ENCODE results near the gene TMEM209.
A peak's percentile ranks its signal among the peaks of the same experiment; 100 is the strongest.
"Not testable (repeated sequence)": the region's sequence is repeated elsewhere in the genome, so short reads cannot be mapped to it uniquely, and the experiment has no call there.

The TMEM209 gene

DNA sequence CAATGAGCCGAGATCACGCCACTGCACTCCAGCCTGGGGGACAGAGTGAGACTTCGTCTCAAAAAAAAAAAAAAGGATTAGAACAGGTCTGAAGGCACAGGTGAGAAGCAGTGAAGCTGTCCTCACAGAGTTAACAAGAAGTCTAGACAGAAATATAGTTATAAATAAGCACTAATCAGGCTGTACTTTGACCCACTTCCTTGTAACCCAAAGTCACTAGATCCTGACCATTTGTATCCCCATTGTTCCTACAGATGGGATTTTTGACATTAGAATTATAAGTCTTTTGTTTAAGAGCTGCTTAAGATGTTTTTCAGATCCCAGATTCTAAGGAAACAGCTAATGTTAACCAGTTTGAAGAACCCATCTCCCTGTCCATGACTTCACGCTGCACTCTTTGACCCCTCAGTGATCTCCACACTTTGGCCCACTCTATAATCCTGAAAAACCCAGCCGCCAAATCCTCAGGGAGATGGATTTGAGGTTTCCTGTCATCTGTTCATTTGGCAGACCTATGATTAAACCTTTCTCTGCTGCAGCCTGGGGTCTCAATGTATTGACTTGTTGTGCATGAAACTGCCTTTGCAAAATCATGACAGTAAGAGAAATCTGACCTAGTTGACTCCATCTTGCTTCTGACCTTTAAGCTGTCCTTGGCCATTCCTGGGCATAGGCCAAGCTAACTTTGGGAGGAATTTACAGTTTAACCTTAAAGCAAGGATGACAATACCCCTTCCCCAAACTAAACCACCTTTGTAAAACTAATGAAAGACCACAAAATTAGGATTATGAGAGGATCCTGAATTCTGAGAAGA, 13.8 kb upstream of the TMEM209 start:
- no peak for DNase-seq (ENCODE audit: low read depth in 1 of 2, low spot score in 1 of 2)

DNA sequence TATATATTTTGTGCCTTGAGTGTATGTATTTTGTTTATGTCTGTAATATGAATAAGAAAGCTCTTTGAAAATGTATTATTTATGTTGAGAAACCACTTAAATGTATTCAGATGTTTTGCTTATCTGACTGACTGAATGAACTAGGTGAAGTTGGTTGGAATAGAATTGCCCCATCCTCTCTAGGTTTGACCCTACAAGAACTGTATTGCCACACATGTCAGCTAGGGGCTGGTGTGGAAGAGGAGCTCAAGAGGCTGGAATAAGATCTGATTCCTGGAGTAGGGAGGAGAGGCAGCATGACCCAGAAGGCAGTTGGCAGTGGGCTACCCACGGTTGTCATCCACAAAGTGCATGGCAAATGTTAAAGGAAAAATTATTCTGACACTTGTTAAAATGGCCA, 11.5 kb upstream of the TMEM209 start:
- DNase-seq (ENCODE audit: low read depth in 1 of 2, low spot score in 1 of 2), result no peak

GRCh38 chr7:130216025-130216424, 10.8 kb upstream of the TMEM209 start:
- DNase-seq (ENCODE audit: low read depth in 1 of 2, low spot score in 1 of 2), result no peak

- no peak for DNase-seq (ENCODE audit: low read depth in 1 of 2, low spot score in 1 of 2)
Measured at GRCh38 chr7:130213828-130214227, 8.6 kb upstream of the TMEM209 start.

DNA sequence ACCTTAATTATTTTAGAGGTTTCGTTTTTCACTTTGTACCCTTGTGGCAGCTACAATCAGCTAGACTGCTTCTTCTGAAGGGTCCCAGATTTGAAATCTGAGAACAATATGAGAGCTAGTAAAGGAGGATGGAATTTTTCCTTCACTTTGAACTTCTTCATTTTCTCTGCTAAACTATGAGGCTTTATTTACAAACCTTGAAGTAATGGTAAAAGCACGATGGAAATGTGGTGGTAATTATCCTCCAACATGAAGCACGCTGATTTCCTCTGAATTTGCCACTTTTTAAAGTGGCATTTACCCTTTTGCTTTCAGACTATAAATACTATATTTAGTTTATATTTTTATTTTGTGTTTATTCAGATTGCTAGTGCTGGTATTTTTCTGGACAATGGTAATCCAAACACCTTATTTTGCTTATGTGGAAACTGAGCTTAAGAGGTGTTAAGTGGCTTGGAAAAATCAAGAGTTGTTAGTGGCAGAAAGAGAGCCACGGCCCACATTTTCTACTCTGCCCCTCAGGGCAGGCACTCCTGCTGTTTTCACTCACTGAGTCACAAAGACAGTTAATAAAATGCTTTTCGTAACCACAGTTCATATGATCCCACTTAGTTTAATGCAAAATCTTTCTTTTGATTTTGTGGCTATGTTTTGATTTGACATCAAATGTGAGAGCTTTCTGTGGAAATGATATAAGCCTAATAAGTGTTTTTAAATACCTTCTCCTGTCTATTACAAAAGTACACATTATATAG, 5.2 kb upstream of the TMEM209 start:
- no peak for DNase-seq (ENCODE audit: low read depth in 1 of 2, low spot score in 1 of 2)

DNA sequence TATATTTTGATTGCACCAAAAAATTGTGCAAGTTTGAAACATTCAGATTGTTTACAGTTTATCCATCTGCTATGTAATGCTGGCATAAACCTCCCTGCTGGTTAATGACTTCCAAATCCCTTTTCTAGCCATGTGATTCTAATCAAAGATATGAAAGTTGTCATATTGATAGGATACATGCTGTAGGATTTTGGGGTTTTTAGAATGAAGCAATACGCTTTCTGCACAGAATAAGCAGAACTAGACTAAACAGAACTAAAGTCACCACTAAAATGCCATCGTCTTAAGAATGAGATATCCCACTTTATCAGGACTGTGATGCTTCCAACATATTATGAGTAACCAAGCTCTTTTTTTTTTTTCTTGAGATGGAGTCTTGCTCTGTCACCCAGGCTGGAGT, 3.3 kb upstream of the TMEM209 start:
- no peak for DNase-seq (ENCODE audit: low read depth in 1 of 2, low spot score in 1 of 2)

DNA sequence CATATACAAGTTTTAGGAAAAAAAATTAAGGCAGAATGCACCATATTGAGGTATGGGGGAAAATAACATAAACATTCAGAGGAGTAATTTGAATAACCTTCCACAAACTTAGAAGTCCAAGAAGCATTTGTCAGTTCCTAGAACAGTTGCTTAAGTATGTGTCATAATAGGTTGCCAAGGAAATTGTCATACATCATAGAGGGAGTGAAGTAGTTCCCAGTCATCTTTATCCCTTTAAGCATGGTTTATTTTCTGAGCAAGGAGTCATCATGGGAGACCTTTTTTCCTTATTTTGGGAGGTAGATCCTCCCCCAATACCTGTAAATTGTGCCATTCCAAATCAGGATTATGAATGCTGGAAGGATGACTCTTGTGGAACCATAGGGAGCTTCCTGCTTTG, 2.4 kb upstream of the TMEM209 start, which contains the start of gene SSMEM1:
Gene SSMEM1 (plus strand): TSS at position 219 of the 400 bp plus-strand sequence. CDS start 51 bp downstream, at position 270.
- no peak for DNase-seq (ENCODE audit: low read depth in 1 of 2, low spot score in 1 of 2)

DNA sequence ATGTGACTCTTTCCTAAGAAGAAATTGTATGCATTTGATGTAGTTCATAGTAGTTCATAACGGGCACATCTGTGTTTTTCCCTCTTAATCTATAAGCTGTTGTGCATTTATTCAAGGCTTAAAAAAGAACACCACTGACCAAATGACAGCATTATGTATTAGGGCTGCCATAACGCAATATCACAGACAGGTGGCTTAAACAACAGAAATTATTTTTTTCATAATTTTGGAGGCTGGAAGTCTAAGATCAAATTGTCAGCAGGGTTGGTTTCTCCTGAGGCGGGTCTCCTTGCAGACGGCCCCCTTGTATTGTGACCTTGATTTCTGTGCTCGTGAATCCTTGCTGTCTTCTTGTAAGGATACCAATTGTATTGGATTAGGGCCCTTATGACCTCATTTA, 1.8 kb upstream of the TMEM209 start:
- no peak for DNase-seq (ENCODE audit: low read depth in 1 of 2, low spot score in 1 of 2)

DNA sequence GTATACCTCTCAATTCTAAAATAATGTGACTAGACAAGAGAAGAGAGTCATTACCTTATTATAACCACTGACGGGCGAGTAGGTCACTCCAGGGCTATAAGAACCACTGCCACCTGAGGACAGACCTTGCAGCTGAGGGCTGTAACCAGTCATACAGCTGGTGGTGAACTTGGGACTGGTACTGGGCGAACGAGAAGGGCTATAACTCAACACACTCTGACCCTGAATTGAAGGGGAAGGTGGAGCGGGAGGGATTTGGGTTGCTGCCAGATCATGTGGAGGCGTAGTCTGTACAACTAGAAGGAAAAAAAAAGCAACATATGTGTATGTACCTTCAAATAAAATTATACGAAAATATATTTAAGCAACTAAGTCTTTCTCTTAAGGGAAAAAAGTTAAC, 3.4 kb downstream of the TMEM209 start:
- DNase-seq (ENCODE audit: low read depth in 1 of 2, low spot score in 1 of 2), result no peak

GRCh38 chr7:130197094-130197493, 8.1 kb downstream of the TMEM209 start:
- no peak for DNase-seq (ENCODE audit: low read depth in 1 of 2, low spot score in 1 of 2)

- no peak for DNase-seq (ENCODE audit: low read depth in 1 of 2, low spot score in 1 of 2)
Measured at GRCh38 chr7:130196476-130196875, 8.7 kb downstream of the TMEM209 start.

- DNase-seq (ENCODE audit: low read depth in 1 of 2, low spot score in 1 of 2), result no peak
Measured at GRCh38 chr7:130195396-130195795, 9.8 kb downstream of the TMEM209 start.

GRCh38 chr7:130191791-130192190, 13.4 kb downstream of the TMEM209 start:
- no peak for DNase-seq (ENCODE audit: low read depth in 1 of 2, low spot score in 1 of 2)

GRCh38 chr7:130189343-130189742, 15.9 kb downstream of the TMEM209 start:
- no peak for DNase-seq (ENCODE audit: low read depth in 1 of 2, low spot score in 1 of 2)

- no peak for DNase-seq (ENCODE audit: low read depth in 1 of 2, low spot score in 1 of 2)
Measured at GRCh38 chr7:130187360-130187759, 17.8 kb downstream of the TMEM209 start.

GRCh38 chr7:130184349-130184748, 20.9 kb downstream of the TMEM209 start:
- not testable (repeated sequence) for DNase-seq (ENCODE audit: low read depth in 1 of 2, low spot score in 1 of 2)

DNA sequence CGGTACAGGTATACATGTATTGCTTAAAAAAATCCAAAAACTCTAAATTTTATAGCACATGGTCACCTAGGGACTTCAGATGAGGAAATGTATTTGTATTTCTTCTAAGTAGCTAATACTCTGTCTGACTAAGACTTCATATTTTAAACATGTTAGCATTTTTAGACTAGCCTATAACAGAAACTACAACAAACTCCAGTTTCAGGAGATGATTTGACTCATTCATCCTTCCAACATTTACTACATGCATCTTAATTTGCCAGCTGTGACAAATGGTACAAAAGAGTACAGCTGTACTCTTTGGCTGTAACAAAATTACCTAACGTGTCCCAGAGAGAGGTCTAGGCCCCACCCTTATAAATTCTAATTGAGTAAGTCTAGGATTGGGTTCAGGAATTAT, 22.2 kb downstream of the TMEM209 start:
- DNase-seq (ENCODE audit: low read depth in 1 of 2, low spot score in 1 of 2), result no peak

DNA sequence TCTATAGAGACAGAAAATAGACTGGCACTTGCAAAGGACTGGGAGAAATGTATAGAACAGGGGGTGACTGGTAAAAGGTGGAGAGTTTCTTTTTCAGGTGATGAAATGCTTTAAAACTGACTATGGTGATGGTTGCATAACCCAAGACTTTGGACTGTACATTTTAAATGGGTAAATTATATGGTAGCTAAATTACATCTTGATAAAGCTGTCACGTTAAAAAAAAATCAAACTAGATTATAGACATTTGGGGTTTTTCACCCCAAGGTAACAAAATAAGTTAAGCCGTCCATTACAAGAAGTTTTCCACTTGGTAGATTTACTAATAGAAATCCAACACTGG, 24.0 kb downstream of the TMEM209 start:
- DNase-seq (ENCODE audit: low read depth in 1 of 2, low spot score in 1 of 2), result no peak

- peak in 1 of 2 donors; percentile 43 for DNase-seq (ENCODE audit: low read depth in 1 of 2, low spot score in 1 of 2)
Measured at GRCh38 chr7:130180571-130181262, 24.5 kb downstream of the TMEM209 start.

DNA sequence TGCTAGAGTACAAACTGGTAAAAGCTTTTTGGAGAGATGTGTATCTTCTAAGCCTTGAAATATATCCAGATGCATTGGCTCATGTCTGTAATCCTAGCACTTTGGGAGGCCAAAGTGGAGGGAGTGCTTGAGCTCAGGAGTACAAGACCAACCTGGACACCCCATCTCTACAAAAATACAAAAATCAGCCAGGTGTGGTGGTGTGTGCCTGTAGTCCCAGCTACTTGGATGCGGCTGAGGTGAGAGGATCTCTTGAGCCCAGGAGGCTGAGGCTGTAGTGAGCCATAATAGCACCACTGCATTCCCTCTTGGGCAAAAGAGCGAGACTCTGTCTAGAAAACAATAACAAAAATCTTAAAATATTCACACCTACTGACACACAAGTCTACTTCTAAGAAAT, 25.6 kb downstream of the TMEM209 start:
- no peak for DNase-seq (ENCODE audit: low read depth in 1 of 2, low spot score in 1 of 2)

- DNase-seq (ENCODE audit: low read depth in 1 of 2, low spot score in 1 of 2), result no peak
Measured at GRCh38 chr7:130178251-130178650, 27.0 kb downstream of the TMEM209 start.

Measured in activated CD4-positive, alpha-beta T cell treated with anti-CD3 and anti-CD28 coated beads, Interleukin-2, amount 50 U/mL, for 24 hours (primary cell).